GM12878 (cell line): ENCODE results near the gene PRORP.

Experiments used
- EZH2 ChIP-seq: IDR thresholded peaks from 2 replicates; pipeline ENCODE4 v1.6.1; 2012; ENCODE audit warnings: low read depth, mild to moderate bottlenecking, control low read depth, inconsistent platforms, low read length, borderline replicate concordance; ENCODE audit not compliant: control insufficient read depth
- SREBF2 ChIP-seq: IDR thresholded peaks from 2 replicates; pipeline ENCODE4 v1.6.1; 2012; ENCODE audit warnings: mild to moderate bottlenecking, low read length

GRCh38 chr14:35155962-35156361 lies 33.6 kb downstream of the PRORP start:
- TF ChIP-seq SREBF2 (no peak), EZH2 (no peak)
